Measurements from ENCODE around the gene ZNF8.

Gene ZNF8

DNA sequence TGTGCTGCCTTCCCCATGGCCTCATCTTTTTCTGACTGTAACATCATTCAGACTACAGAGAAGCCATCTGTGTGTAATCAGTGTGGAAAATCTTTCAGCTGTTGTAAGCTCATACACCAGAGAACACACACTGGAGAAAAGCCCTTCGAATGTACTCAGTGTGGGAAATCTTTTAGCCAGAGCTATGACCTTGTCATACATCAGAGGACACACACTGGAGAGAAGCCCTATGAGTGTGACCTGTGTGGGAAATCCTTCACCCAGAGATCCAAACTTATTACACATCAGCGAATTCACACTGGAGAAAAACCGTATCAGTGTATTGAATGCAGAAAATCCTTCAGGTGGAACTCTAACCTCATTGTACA, 17.2 kb upstream of the ZNF8 start:
- Histone ChIP-seq H3K36me3 (ENCODE audit: insufficient read depth, low read length) (peaks cover 73% of the 10 kb centered on the region), H3K4me3 (ENCODE audit: low read depth, low read length, poor library complexity, severe bottlenecking) (no peak overlapping the region), H3K9me3 (ENCODE audit: low read length) (peaks cover 60% of the 10 kb centered on the region)

GRCh38 chr19:58261968-58262921, 16.5 kb upstream of the ZNF8 start:
- H4K20me1 ChIP-seq (ENCODE audit: insufficient read depth, low read length) = no peaks in the 10 kb centered on the region
- no peak overlapping the region for H3K4me3 ChIP-seq (ENCODE audit: low read depth, low read length, poor library complexity, severe bottlenecking)
- no peak overlapping the region for H3K9ac ChIP-seq (ENCODE audit: low read length)
- H3K9me2 ChIP-seq (ENCODE audit: low read depth, low read length) = no peaks in the 10 kb centered on the region
- H3K27me3 ChIP-seq (ENCODE audit: insufficient read depth, low read length) = no peaks in the 10 kb centered on the region
- H3K9me3 ChIP-seq (ENCODE audit: low read length) = peaks cover 60% of the 10 kb centered on the region
- no peak overlapping the region for H2AFZ ChIP-seq (ENCODE audit: low read length)
- TF ChIP-seq EZH2 (IDR thresholded peaks at IDR 0.05; ENCODE audit: borderline replicate concordance, low read length) = no peak
- TF ChIP-seq, protein P1, sequence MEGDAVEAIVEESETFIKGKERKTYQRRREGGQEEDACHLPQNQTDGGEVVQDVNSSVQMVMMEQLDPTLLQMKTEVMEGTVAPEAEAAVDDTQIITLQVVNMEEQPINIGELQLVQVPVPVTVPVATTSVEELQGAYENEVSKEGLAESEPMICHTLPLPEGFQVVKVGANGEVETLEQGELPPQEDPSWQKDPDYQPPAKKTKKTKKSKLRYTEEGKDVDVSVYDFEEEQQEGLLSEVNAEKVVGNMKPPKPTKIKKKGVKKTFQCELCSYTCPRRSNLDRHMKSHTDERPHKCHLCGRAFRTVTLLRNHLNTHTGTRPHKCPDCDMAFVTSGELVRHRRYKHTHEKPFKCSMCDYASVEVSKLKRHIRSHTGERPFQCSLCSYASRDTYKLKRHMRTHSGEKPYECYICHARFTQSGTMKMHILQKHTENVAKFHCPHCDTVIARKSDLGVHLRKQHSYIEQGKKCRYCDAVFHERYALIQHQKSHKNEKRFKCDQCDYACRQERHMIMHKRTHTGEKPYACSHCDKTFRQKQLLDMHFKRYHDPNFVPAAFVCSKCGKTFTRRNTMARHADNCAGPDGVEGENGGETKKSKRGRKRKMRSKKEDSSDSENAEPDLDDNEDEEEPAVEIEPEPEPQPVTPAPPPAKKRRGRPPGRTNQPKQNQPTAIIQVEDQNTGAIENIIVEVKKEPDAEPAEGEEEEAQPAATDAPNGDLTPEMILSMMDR (IDR thresholded peaks at IDR 0.05; ENCODE audit: low read length) = no peak
- peaks cover 71% of the 10 kb centered on the region for H3K36me3 ChIP-seq (ENCODE audit: insufficient read depth, low read length)
- H3K4me1 ChIP-seq (ENCODE audit: insufficient read depth, low read length, severe bottlenecking) = no peaks in the 10 kb centered on the region
- no peak overlapping the region for H3K27ac ChIP-seq (ENCODE audit: low read depth, low read length, poor library complexity, severe bottlenecking)
- H3K79me2 ChIP-seq (ENCODE audit: insufficient read depth, low read length) = no peaks in the 10 kb centered on the region
- H3F3A ChIP-seq (ENCODE audit: insufficient read depth, low read length) = peaks cover 12% of the 10 kb centered on the region
- no peak overlapping the region for H3K4me2 ChIP-seq (ENCODE audit: low read length)

More for the DNA sequence above, 17.2 kb upstream of the ZNF8 start:
- H3K27ac ChIP-seq (ENCODE audit: low read depth, low read length, poor library complexity, severe bottlenecking) = no peak overlapping the region
- peaks cover 12% of the 10 kb centered on the region for H3F3A ChIP-seq (ENCODE audit: insufficient read depth, low read length)
- no peaks in the 10 kb centered on the region for H3K27me3 ChIP-seq (ENCODE audit: insufficient read depth, low read length)
- no peaks in the 10 kb centered on the region for H3K9me2 ChIP-seq (ENCODE audit: low read depth, low read length)
- no peak overlapping the region for H2AFZ ChIP-seq (ENCODE audit: low read length)
- H4K20me1 ChIP-seq (ENCODE audit: insufficient read depth, low read length) = no peaks in the 10 kb centered on the region
- H3K4me1 ChIP-seq (ENCODE audit: insufficient read depth, low read length, severe bottlenecking) = no peaks in the 10 kb centered on the region
- no peak overlapping the region for H3K9ac ChIP-seq (ENCODE audit: low read length)
- no peak overlapping the region for H3K4me2 ChIP-seq (ENCODE audit: low read length)
- TF ChIP-seq, protein P1 (IDR thresholded peaks at IDR 0.05; ENCODE audit: low read length) = no peak
- TF ChIP-seq EZH2 (IDR thresholded peaks at IDR 0.05; ENCODE audit: borderline replicate concordance, low read length) = no peak
- H3K79me2 ChIP-seq (ENCODE audit: insufficient read depth, low read length) = no peaks in the 10 kb centered on the region

DNA sequence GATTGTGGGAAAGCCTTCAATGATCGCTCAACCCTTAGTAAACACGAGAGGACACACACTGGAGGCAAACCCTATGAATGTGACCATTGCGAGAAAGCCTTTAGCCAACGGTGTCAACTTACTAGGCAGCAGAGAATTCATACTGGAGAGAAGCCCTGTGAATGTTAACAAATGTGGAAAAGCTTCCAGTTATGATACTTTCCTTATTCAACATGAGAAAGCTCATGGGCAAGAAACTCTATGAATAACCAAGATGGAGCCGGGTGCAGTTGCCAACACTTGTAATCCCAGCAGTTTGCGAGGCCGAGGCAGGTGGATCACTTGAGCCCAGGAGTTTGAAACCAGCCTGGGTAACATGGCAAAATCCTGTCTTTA, 15.8 kb upstream of the ZNF8 start:
- Histone ChIP-seq H3F3A (ENCODE audit: insufficient read depth, low read length) (peaks cover 12% of the 10 kb centered on the region), H4K20me1 (ENCODE audit: insufficient read depth, low read length) (no peaks in the 10 kb centered on the region), H3K4me2 (ENCODE audit: low read length) (no peak overlapping the region), H3K79me2 (ENCODE audit: insufficient read depth, low read length) (no peaks in the 10 kb centered on the region), H3K4me3 (ENCODE audit: low read depth, low read length, poor library complexity, severe bottlenecking) (no peak overlapping the region), H3K9me2 (ENCODE audit: low read depth, low read length) (no peaks in the 10 kb centered on the region), H3K36me3 (ENCODE audit: insufficient read depth, low read length) (peaks cover 64% of the 10 kb centered on the region), H3K9ac (ENCODE audit: low read length) (no peak overlapping the region), H3K27me3 (ENCODE audit: insufficient read depth, low read length) (no peaks in the 10 kb centered on the region), H3K4me1 (ENCODE audit: insufficient read depth, low read length, severe bottlenecking) (no peaks in the 10 kb centered on the region), H3K27ac (ENCODE audit: low read depth, low read length, poor library complexity, severe bottlenecking) (no peak overlapping the region), H2AFZ (ENCODE audit: low read length) (no peak overlapping the region), H3K9me3 (ENCODE audit: low read length) (peaks cover 54% of the 10 kb centered on the region)
- TF ChIP-seq, protein P1 (IDR thresholded peaks at IDR 0.05; ENCODE audit: low read length) = no peak

Measured in OCI-LY1 (cell line).